Astrocyte of the spinal cord (primary cell): Measurements from ENCODE around the gene PLEKHG5.

ENCODE experiments used
- DNase-seq: peaks from one replicate; pipeline ENCODE4 v3.0.0; 2011; ENCODE audit warnings: low read depth, low spot score
- H3K4me3 ChIP-seq: 2 replicates; pipeline ENCODE4 v1.5.1; 2011; ENCODE audit warnings: low read depth, mild to moderate bottlenecking, low read length, moderate library complexity
- CTCF ChIP-seq: IDR thresholded peaks from 2 replicates; pipeline ENCODE4 v1.5.1; 2012; ENCODE audit warnings: low read depth, mild to moderate bottlenecking, low read length, inconsistent platforms
- in situ Hi-C: cut with HindIII; loops from 2 replicates; pipeline ENCODE4 v1.10.0; 2017; ENCODE audit warnings: low sequenced_read_pairs

Gene PLEKHG5

GRCh38 chr1:6508154-6508815 lies 16.8 kb upstream of the PLEKHG5 start:
- no peak for TF ChIP-seq CTCF
- no peak for DNase-seq
- H3K4me3 ChIP-seq: no peak overlapping the region
- in situ Hi-C loops: no loop called here

GRCh38 chr1:6507461-6507911 lies 16.0 kb upstream of the PLEKHG5 start:
- DNase-seq: no peak
- no peak overlapping the region for H3K4me3 ChIP-seq
- in situ Hi-C loops: no loop called here
- TF ChIP-seq CTCF: no peak

GRCh38 chr1:6507037-6507428 lies 15.6 kb upstream of the PLEKHG5 start:
- no peak for DNase-seq
- H3K4me3 ChIP-seq: no peak overlapping the region
- TF ChIP-seq CTCF: no peak
- in situ Hi-C loops: no loop called here

- no peak for TF ChIP-seq CTCF
- no peak overlapping the region for H3K4me3 ChIP-seq
- no peak for DNase-seq
- in situ Hi-C loops: no loop called here
Observed at GRCh38 chr1:6506210-6507036, 15.0 kb upstream of the PLEKHG5 start.

- DNase-seq: no peak
- no peak overlapping the region for H3K4me3 ChIP-seq
- in situ Hi-C loops: no loop called here
- no peak for TF ChIP-seq CTCF
Observed at GRCh38 chr1:6505367-6506209, 14.1 kb upstream of the PLEKHG5 start.

GRCh38 chr1:6504887-6505286 lies 13.4 kb upstream of the PLEKHG5 start:
- no peak overlapping the region for H3K4me3 ChIP-seq
- DNase-seq: no peak
- TF ChIP-seq CTCF: no peak
- in situ Hi-C loops: no loop called here
